K562 (cell line): ENCODE results near the gene CDC25B. TPM values are rescaled to one million over a fixed set of nuclear protein-coding genes. Genes with fewer than 3 reads are reported as not detected.
"Not testable (repeated sequence)": the region's sequence is repeated elsewhere in the genome, so short reads cannot be mapped to it uniquely, and the experiment has no call there.

Experiments
- ATAC-seq: fragments of 200-7000 bp; cut with Tn5 transposase; 3 replicates; pipeline ENCODE4 v1.9.1; 2020; ENCODE audit warnings: moderate library complexity
- BruUV-seq: library from RNA; stranded (reverse); fragments of 400-500 nt; replicated peaks from 2 replicates; lab custom pipeline; 2021; lab: Mats Ljungman, UMichigan
- CTCF ChIA-PET: fragments of 300-600 bp; formaldehyde crosslinking; extraction: SDS; loops from one replicate; lab custom pipeline; 2021; ENCODE audit warnings: low intra/inter-chr PET ratio; lab: Yijun Ruan, JAX
- POLR2A ChIA-PET: fragments of 300-600, 350-650 bp; sonication (Branson Sonifier 250); formaldehyde crosslinking; extraction: SDS; loops from one replicate; lab custom pipeline; 2021; ENCODE audit warnings: antibody characterized with exemption, inconsistent platforms; lab: Yijun Ruan, JAX
- DNase-seq, 4 experiments: peaks; one replicate each; pipeline versions ENCODE4 v3.0.0 to v3.0.0-alpha.2; 2011 to 2018; ENCODE audit warnings: low spot score in 3 of 4, mixed read lengths in 3 of 4; ENCODE audit errors: extremely low read depth in 1 of 4
- FAIRE-seq: peaks from 2 replicates; lab custom pipeline; 2011; peaks lifted over from hg19 to GRCh38; lab: Jason Lieb, UNC
- H2AFZ ChIP-seq: 2 replicates; pipeline ENCODE4 v1.6.0; 2011; ENCODE audit warnings: low read depth, low read length, control low read depth, inconsistent platforms
- H3K27ac ChIP-seq: fragments of 200-600 bp; 3 replicates; pipeline ENCODE4 v1.8.0; 2011; ENCODE audit warnings: low read depth, mild to moderate bottlenecking, control low read depth, inconsistent platforms, low read length, moderate library complexity, mixed read lengths; ENCODE audit errors: extremely low read depth
- H3K27me3 ChIP-seq, 2 experiments: fragments of 300-600 bp in 1 of 2; 2 replicates in 1 of 2; 3 replicates in 1 of 2; pipeline versions ENCODE4 v1.6.0 to v1.8.0; 2011; ENCODE audit warnings: inconsistent platforms in 2 of 2, low read length in 2 of 2, mild to moderate bottlenecking in 1 of 2, mixed read lengths in 1 of 2, moderate library complexity in 1 of 2; ENCODE audit not compliant: control insufficient read depth in 2 of 2, insufficient read depth in 2 of 2
- H3K36me3 ChIP-seq: fragments of 300-600 bp; 3 replicates; pipeline ENCODE4 v1.8.0; 2011; ENCODE audit warnings: mild to moderate bottlenecking, low read length, inconsistent platforms; ENCODE audit not compliant: control insufficient read depth, insufficient read depth
- H3K4me1 ChIP-seq, 2 experiments: fragments of 200-600 bp in 1 of 2; replicated peaks in 1 of 2; 2 replicates in 1 of 2; 3 replicates in 1 of 2; pipeline versions ENCODE4 v1.5.1 to v1.8.0; 2011; ENCODE audit warnings: inconsistent platforms in 2 of 2, low read length in 2 of 2, mild to moderate bottlenecking in 1 of 2, mixed read lengths in 1 of 2, moderate library complexity in 1 of 2; ENCODE audit not compliant: control insufficient read depth in 2 of 2, insufficient read depth in 2 of 2
- H3K4me2 ChIP-seq: 2 replicates; pipeline ENCODE4 v1.6.1; 2011; ENCODE audit warnings: low read length, control low read depth, inconsistent platforms, mixed read lengths; ENCODE audit not compliant: insufficient read depth
- H3K4me3 ChIP-seq: fragments of 200-600 bp; sonication (generic), shearing (Covaris generic); 2 replicates; pipeline ENCODE4 v1.5.1; 2016; ENCODE audit warnings: control low read depth, inconsistent platforms
- H3K79me2 ChIP-seq: fragments of 200-600 bp; 3 replicates; pipeline ENCODE4 v1.8.0; 2011; ENCODE audit warnings: low read length, inconsistent platforms; ENCODE audit not compliant: control insufficient read depth, insufficient read depth
- H3K9ac ChIP-seq, 2 experiments: 2 replicates each; pipeline versions ENCODE4 v1.6.0 to v1.6.1; 2011; ENCODE audit warnings: low read depth in 2 of 2, low read length in 2 of 2, control low read depth in 1 of 2, inconsistent platforms in 1 of 2, mild to moderate bottlenecking in 1 of 2, mixed read lengths in 1 of 2; ENCODE audit not compliant: insufficient read depth in 1 of 2
- H3K9me1 ChIP-seq: one replicate; pipeline ENCODE4 v1.6.0; 2011; ENCODE audit warnings: inconsistent platforms, mild to moderate bottlenecking, low read length, moderate library complexity; ENCODE audit not compliant: control insufficient read depth, insufficient read depth
- H3K9me3 ChIP-seq: replicated peaks from 2 replicates; pipeline ENCODE4 v1.5.1; 2011; ENCODE audit warnings: low read depth, low read length, inconsistent platforms; ENCODE audit not compliant: control insufficient read depth, insufficient read depth
- H4K20me1 ChIP-seq: replicated peaks from 2 replicates; pipeline ENCODE4 v1.6.1; 2011; ENCODE audit warnings: low read length, inconsistent platforms, mixed read lengths; ENCODE audit not compliant: control insufficient read depth, insufficient read depth
- WGBS: fragments of 100-300 bp; shearing (Covaris generic); methylation state at CpG from one replicate; pipeline ENCODE4 v1.1.6; 2016; ENCODE audit warnings: low coverage, mixed read lengths; ENCODE audit not compliant: insufficient coverage; ENCODE audit errors: missing lambda C conversion rate; 5-methylcytosine and 5-hydroxymethylcytosine counted together
- in situ Hi-C: fragments of 300-500 bp; cut with MboI; formaldehyde crosslinking; loops from 4 replicates; pipeline ENCODE4 v1.15.0; 2018; ENCODE audit warnings: inconsistent platforms, mixed read lengths
- intact Hi-C: fragments of 100-400 bp; cut with micrococcal nuclease; formaldehyde crosslinking; loops from 2 replicates; pipeline ENCODE4 v1.14.2; 2022
- polyA plus RNA-seq, 8 experiments: library from polyadenylated mRNA; depleted of rRNA in 4 of 8; stranded (reverse) in 5 of 8; unstranded in 3 of 8; fragments of >200 nt; fragmentation: Nextera tagmentation in 2 of 8; fragmentation: Illumina TruSeq in 1 of 8; extraction: Ambion mirVana in 2 of 8; extraction: Trizol in 1 of 8; gene quantifications; 2 replicates each; pipeline versions ENCODE4 v1.2.1 to v1.2.3, GENCODE V29; 2011 to 2014; ENCODE audit warnings: inconsistent platforms in 1 of 8, missing spikeins in 1 of 8
- total RNA-seq, 7 experiments: library from RNA; depleted of rRNA in 6 of 7; stranded (reverse); fragments of >200 nt in 6 of 7; fragmentation: Illumina TruSeq in 2 of 7; extraction: Trizol in 2 of 7; gene quantifications; 2 replicates each; pipeline versions ENCODE4 v1.2.1 to v1.2.3, GENCODE V29; 2011 to 2021; ENCODE audit warnings: low replicate concordance in 1 of 7

Gene CDC25B
- total and polyA plus RNA-seq, 9 of the 15 experiments (the other 6 are each of a cell fraction or from before 2014, with no cell fraction given): 2.3 to 35.7 (median 9.5) TPM

DNA sequence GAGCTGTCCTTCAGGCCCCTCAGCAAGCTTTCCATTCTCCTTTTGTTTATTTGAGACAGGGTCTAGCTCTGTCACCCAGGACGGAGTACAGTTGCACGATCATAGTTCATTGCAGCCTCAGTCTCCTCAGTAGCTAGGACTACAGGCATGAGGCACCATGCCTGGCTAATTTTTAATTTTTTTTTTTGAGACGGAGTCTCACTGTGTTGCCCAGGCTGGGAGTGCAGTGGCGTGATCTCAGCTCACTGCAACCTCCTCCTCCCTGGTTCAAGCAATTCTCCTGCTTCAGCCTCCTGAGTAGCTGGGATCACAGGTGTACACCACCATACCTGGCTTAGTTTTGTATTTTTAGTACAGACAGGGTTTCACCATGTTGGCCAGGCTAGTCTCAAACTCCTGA, 6.9 kb upstream of the CDC25B start:
- peak overlapping the region; percentile 45; the same call in 1 of the 2 replicates for H2AFZ ChIP-seq
- CTCF ChIA-PET: interaction anchor here (0.6 to 3.4 kb wide), 2 partner anchors 31 to 58 kb away, joined by 3 to 12 read pairs; partner anchors contain the start of gene AP5S1
- H3K9ac ChIP-seq, in situ Hi-C loops, H3K27ac ChIP-seq, H3K27me3 ChIP-seq, H3K9me3 ChIP-seq, POLR2A ChIA-PET, FAIRE-seq, BruUV-seq, H3K9me1 ChIP-seq, H4K20me1 ChIP-seq, DNase-seq, H3K4me2 ChIP-seq, H3K4me3 ChIP-seq, ATAC-seq: not testable (repeated sequence)
- 65% methylated on average over 4 of the region's 4 CpGs for WGBS
- intact Hi-C loops: loop anchor here (5.0 to 10.0 kb wide), 3 partner anchors 58 to 406 kb away; partner anchors contain the start of gene MAVS
- H3K36me3 ChIP-seq: peaks cover 15% of the 10 kb centered on the region; the same call in 1 of the 3 replicates
- peaks cover 21% of the 10 kb centered on the region for H3K79me2 ChIP-seq
- H3K4me1 ChIP-seq: peaks cover 8 to 20% of the 10 kb centered on the region in 2 experiments; a peak in 3 of 5 replicates

- H3K4me3 ChIP-seq, POLR2A ChIA-PET, H3K27ac ChIP-seq, H3K9me1 ChIP-seq, H3K4me2 ChIP-seq, CTCF ChIA-PET, in situ Hi-C loops, FAIRE-seq, H3K27me3 ChIP-seq, BruUV-seq, H3K36me3 ChIP-seq, H4K20me1 ChIP-seq, H2AFZ ChIP-seq, ATAC-seq, H3K9me3 ChIP-seq, H3K9ac ChIP-seq, DNase-seq, intact Hi-C loops: not testable (repeated sequence)
- H3K79me2 ChIP-seq: peaks cover 12% of the 10 kb centered on the region; the same call in 2 of the 3 replicates
- H3K4me1 ChIP-seq: peaks cover 14 to 32% of the 10 kb centered on the region in 2 experiments; a peak in 4 of 5 replicates
- 100% methylated on average over 1 of the region's 3 CpGs for WGBS
Measured at GRCh38 chr20:3794168-3794567, 1.9 kb upstream of the CDC25B start.
